T follicular helper cell (primary cell): ENCODE measurements around the gene SCIN.
"Not testable (repeated sequence)": the region's sequence is repeated elsewhere in the genome, so short reads cannot be mapped to it uniquely, and the experiment has no call there.

Experiments used
- DNase-seq: peaks from one replicate; pipeline ENCODE4 v3.0.0-alpha.2; 2020; ENCODE audit warnings: low read depth

The SCIN gene

DNA sequence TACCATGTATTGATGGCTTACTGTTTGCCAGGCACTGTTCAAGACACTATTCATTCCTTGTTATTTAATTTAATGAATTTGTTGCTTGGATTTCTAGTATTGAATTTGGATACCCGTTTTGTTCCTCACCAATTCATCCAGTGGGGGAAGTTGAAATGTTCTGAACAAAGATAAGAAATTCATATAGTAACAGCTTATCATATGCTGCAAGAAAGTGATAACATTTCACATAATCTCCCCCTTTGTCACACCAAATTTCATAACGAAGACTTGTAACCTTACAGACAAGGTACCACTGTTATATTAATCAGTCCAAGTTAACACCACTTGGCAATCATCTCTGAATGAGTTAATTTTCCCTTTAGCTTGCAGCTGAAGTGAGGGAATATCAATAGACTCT lies 42.1 kb downstream of the SCIN start:
- no peak for DNase-seq

GRCh38 chr7:12619461-12620069 lies 49.0 kb downstream of the SCIN start:
- DNase-seq: no peak

- DNase-seq: no peak
Measured at GRCh38 chr7:12620371-12620770, 49.9 kb downstream of the SCIN start.

DNA sequence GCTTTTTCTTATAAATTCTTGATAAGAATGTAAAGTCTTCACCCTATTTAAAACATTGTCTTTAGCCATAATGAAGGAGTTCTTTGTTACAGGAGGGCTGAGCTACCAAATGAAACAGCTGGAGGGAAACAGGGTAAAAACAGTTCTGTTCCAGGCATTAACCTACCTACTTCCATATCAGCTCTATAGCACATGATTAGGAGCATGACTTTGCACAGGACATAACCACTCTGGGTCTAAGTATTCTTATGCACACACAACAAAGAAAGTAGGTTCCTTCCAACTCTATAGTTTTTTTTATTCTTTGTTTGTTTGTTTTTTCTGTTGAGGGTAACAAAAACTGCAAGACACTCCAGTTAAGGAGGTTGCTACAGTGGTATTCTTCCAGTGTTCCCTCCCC lies 52.7 kb downstream of the SCIN start:
- DNase-seq: no peak

DNA sequence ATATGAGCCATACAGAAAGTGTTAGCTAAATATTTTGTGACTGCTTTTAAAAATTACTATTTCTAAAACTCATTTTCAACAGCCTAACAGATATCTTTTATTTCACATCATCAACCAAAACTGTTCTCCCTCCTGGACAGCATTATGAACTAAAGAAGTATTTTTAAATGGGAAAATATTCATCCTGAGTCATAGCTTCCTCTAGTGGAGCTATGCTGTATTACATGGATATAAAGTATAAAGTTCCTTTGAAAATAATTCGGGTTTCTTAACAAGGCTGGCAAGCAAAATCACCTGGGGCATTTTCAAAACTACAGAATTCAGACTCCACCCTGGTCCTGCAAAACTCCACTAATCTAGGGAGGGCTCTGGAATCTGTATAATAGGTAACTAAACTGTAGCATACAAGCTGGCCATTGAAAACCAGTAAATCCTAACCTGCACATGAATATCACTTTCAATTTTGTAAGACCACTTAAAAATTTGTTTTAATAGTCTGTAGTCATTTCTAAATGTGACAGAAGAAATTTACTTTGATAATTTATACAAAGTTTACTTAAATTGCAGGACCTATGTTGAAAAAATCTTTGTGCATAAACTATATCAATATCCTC lies 53.5 kb downstream of the SCIN start:
- no peak for DNase-seq

- DNase-seq: no peak
Measured at GRCh38 chr7:12625836-12626235, 55.3 kb downstream of the SCIN start.

DNA sequence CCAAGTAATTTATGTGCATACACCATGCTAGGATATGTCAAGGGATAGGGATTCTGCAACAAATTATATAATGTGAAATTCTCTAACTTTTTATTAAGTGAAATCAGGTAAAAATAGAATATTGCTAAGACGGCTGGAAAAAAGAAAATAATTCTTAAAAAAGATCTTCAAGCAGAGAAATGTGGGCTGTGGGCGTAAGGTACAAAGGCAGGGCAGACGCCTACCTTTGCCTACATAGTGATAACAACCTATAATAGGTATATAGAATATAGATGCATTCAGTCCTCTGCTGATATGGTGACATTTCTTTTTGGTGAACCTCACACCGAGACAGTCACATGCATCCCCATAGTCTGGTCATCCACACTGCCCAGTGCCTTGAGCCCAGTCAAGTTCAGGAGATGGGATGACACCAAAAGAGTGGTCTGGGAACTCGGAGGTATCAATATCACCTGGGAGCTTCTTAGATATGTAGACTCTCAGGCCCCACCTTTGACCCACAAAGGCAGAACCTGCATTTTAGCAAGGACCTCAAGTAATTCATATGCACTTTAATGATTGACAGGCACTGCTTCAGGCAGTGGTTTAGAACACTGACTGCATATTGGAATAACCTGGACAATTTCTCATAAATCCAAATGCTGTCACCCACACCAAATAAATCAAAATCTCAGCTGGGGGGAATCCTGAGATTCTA lies 59.4 kb downstream of the SCIN start:
- no peak for DNase-seq

- DNase-seq: no peak
Measured at GRCh38 chr7:12630513-12630819, 59.9 kb downstream of the SCIN start.

DNA sequence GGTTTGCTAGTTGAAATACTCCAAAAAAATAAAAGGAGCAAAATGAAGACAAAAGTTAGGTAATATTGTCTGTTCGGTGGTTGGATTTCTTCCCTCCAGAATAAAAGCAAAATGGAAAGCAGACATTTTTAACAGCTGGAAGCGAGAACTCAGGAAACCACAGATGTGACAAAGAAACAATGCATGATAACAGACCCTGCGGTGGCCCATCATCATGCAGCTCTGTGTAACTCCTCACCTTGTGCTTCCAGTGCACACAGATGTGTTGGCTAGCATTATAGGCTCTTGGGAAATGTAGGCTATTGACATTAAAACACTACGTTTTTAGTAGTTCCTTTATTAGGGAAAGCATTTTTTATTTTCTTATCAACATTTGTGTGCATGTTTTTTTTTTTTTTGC lies 63.1 kb downstream of the SCIN start:
- no peak for DNase-seq

GRCh38 chr7:12635830-12636229 lies 65.3 kb downstream of the SCIN start:
- no peak for DNase-seq

- no peak for DNase-seq
Measured at GRCh38 chr7:12637328-12637727, 66.8 kb downstream of the SCIN start.

DNA sequence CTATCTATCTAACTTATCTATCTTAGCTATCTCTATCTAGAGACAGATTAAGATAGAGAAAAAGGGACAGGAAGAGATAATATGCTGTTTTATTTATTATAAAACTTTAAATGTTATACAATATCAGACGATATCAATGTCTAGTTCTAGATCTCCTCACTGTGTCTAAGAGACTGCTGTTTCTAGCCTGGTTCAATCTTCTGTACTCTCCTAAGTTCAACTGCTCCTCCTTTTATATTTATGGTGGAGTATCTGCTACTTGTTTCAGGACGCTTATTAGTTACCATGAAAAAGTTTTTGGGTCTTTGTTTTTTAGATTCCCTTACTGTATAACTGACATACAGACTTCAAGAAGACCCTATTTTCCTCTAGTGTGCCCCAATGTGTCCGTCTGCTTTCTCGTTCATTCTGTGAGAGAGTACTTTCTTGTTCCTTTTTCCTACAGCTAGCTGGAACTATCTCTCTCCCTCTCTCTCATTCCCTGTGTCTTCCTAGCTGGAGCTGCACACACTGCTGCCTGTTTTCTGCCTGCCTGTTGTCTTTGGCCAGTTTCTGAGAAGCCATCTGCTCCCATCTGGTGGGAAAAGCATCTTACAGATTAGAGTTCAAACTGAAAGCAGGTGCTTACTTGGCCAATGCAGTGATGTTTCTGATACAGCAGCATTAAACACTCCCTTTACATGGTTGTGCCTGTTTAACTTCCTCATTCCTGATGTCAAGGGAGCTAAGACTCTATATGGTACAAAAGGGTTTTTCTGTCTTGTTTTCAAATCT lies 67.5 kb downstream of the SCIN start:
- DNase-seq: no peak

- DNase-seq: no peak
Measured at GRCh38 chr7:12638851-12639456, 68.4 kb downstream of the SCIN start.

DNA sequence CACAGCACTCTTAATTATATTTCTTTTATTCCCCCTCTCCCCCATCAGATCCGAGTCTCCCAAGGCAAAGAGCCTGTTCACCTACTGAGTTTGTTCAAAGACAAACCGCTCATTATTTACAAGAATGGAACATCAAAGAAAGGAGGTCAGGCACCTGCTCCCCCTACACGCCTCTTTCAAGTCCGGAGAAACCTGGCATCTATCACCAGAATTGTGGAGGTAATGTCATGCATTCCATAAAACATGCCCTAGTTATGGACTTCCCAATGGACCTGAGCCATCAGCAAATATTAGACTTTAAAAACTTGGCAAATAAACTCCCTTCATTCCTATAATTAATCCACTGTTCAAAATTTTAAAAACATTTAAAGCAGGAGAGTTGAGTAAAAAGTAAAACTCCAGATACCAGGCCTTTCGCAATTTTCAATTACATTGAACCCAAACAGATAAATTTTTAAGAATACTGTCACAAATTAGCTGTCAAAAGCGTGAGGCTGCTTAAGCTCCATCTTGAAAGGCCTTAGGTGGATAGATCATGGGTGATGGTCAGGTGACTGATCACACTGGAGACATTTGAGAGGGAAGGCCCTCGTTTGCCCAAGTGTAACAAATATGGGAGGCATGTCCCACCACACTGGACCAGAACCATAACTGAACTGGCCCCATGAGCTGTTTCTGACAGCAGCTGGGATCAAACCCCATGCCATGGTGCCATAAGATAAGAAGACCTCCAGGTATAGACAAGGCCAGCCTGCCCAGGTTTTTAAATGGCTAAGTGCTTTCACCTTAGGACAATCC lies 70.0 kb downstream of the SCIN start:
- no peak for DNase-seq

GRCh38 chr7:12641196-12641595 lies 70.7 kb downstream of the SCIN start:
- no peak for DNase-seq

DNA sequence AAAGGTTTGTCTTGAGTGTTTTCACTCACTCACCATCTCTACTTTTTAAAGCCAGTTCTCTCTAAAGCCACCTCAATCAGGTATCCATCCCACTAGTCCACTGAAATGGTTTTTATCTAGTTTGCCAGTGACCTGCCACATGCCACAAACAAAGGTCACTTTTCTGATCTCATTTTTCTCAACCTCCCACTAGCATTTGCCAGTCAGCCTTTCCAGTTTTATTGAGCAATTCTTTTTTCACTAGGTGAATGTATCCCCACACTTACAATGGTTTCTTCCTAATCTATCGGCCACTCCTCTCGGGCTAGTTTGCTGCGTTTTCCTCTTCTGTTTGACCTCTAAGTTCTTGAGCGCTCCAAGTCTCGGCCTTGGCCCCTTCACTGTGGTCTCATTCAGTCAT lies 72.0 kb downstream of the SCIN start:
- DNase-seq: no peak

DNA sequence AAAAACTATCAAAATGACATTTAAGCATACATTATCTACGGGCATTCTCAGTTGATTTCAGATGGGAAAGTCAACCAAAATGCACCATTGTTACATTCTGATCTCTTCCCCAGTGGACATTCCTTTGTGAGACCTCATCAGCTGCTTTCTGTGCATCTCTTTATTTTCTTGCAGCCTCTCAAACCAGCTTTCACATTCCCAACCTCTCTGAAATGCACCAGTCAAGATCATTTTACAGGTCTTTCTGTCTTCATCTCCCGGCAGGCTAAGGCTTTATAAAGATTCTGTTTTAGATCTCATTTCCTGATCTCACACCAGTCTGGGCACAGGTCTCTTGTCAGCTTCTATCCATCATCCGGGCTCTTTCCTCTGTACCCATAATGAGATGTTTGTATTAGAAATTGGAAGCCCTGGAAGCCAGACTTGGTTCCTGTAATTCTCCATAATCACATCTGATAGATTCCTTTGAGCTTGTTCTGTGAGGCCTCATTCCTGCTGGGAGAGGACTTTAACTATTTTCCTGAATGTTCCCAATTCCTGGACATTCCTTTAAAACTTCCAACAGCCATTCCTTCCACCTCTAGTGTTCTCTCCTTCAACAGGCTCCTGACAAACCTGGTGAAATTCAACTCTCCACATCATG lies 72.6 kb downstream of the SCIN start:
- DNase-seq: no peak

- DNase-seq: no peak
Measured at GRCh38 chr7:12643644-12644043, 73.1 kb downstream of the SCIN start.

DNA sequence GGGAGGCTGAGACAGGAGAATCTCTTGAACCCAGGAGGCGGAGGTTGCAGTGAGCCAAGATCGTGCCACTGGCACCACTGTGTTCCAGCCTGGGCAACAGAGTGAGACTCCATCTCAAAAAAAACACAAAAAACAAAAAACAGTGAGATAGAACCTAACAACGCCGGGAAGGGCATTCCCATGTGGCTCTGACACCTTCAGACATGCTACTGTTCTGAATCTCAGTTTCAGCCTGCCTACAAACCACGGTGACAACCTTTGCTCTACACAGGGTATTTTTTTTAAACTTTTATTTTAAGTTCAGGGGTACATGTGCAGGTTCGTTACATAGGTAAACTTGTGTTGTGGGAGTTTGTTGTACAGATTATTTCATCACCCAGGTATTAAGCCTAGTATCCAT lies 74.7 kb downstream of the SCIN start:
- not testable (repeated sequence) for DNase-seq

- DNase-seq: no peak
Measured at GRCh38 chr7:12646139-12646538, 75.6 kb downstream of the SCIN start.
